HCT116 (cell line): ENCODE results near the gene SFRP4. TPM values are rescaled to one million over a fixed set of nuclear protein-coding genes. Genes with fewer than 3 reads are reported as not detected.

Experiments used
- ATAC-seq: fragments of 200-7000 bp; cut with Tn5 transposase; 2 replicates; pipeline ENCODE4 v1.9.1; 2020; ENCODE audit warnings: mild to moderate bottlenecking, moderate library complexity
- BruUV-seq: library from RNA; stranded (reverse); fragments of 400-500 nt; replicated peaks from 2 replicates; lab custom pipeline; 2021; lab: Mats Ljungman, UMichigan
- CTCF ChIA-PET: fragments of 300-600 bp; sonication (Branson Sonifier 250); formaldehyde crosslinking; loops from one replicate; lab custom pipeline; 2021; ENCODE audit warnings: antibody characterized with exemption; lab: Charles Lee
- POLR2A ChIA-PET: fragments of 300-600, 350-600 bp; sonication (Branson Sonifier 250); formaldehyde crosslinking; loops from one replicate; lab custom pipeline; 2021; ENCODE audit warnings: antibody characterized with exemption; lab: Charles Lee
- RAD21 ChIA-PET, 2 experiments: fragments of 300-600 bp; sonication (Branson Sonifier 250); formaldehyde crosslinking; loops; one replicate each; lab custom pipeline; 2023; ENCODE audit warnings: low total read pairs in 2 of 2; ENCODE audit not compliant: uncharacterized antibody in 2 of 2, unreplicated experiment in 2 of 2, low non-redundant PET in 1 of 2; lab: Charles Lee
- DNase-seq: peaks from one replicate; pipeline ENCODE4 v3.0.0-alpha.2; 2010; ENCODE audit warnings: low read depth, low spot score
- H2AFZ ChIP-seq: fragments of 200-600 bp; shearing (Covaris generic), sonication (generic); 2 replicates; pipeline ENCODE4 v1.6.1; 2017; ENCODE audit warnings: low read depth, mixed run types, mixed read lengths, antibody characterized with exemption, low read length; ENCODE audit not compliant: poor library complexity, severe bottlenecking
- H3K27ac ChIP-seq: 2 replicates; pipeline ENCODE4 v1.5.1; 2012; ENCODE audit warnings: low read depth, low read length
- H3K27me3 ChIP-seq: fragments of 200-600 bp; sonication (generic); 2 replicates; pipeline ENCODE4 v1.6.1; 2016; ENCODE audit warnings: mixed run types, low read length, mixed read lengths; ENCODE audit not compliant: insufficient read depth
- H3K36me3 ChIP-seq, 2 experiments: fragments of 200-500 bp in 1 of 2; fragments of 200-600 bp in 1 of 2; sonication (Bioruptor generic) in 1 of 2; sonication (generic) in 1 of 2; 2 replicates each; pipeline versions ENCODE4 v1.5.1 to v1.6.1; 2014 to 2016; ENCODE audit warnings: low read length in 2 of 2, inconsistent platforms in 1 of 2, mixed read lengths in 1 of 2, mixed run types in 1 of 2; ENCODE audit not compliant: insufficient read depth in 2 of 2, control insufficient read depth in 1 of 2
- H3K4me1 ChIP-seq, 2 experiments: fragments of 200-600 bp in 1 of 2; sonication (generic) in 1 of 2; 2 replicates each; pipeline versions ENCODE4 v1.5.1 to v1.6.1; 2012 to 2017; ENCODE audit warnings: low read length in 2 of 2, inconsistent platforms in 1 of 2, mild to moderate bottlenecking in 1 of 2, mixed read lengths in 1 of 2, mixed run types in 1 of 2, moderate library complexity in 1 of 2; ENCODE audit not compliant: insufficient read depth in 2 of 2, control insufficient read depth in 1 of 2
- H3K4me2 ChIP-seq: fragments of 200-600 bp; sonication (generic); 2 replicates; pipeline ENCODE4 v1.6.1; 2017; ENCODE audit warnings: mixed run types, low read length, mixed read lengths
- H3K4me3 ChIP-seq, 2 experiments: fragments of 200-600 bp in 1 of 2; sonication (generic) in 1 of 2; replicated peaks in 1 of 2; 2 replicates each; pipeline ENCODE4 v1.5.1; 2011 to 2016; ENCODE audit warnings: low read length in 2 of 2, control low read depth in 1 of 2, low read depth in 1 of 2, mild to moderate bottlenecking in 1 of 2, mixed read lengths in 1 of 2, mixed run types in 1 of 2
- H3K79me2 ChIP-seq: fragments of 200-600 bp; sonication (generic); 2 replicates; pipeline ENCODE4 v1.6.1; 2017; ENCODE audit warnings: mild to moderate bottlenecking, mixed run types, low read length, moderate library complexity, mixed read lengths; ENCODE audit not compliant: insufficient read depth
- H3K9ac ChIP-seq: fragments of 200-600 bp; sonication (generic); 2 replicates; pipeline ENCODE4 v1.6.1; 2016; ENCODE audit warnings: low read length, mixed read lengths
- H3K9me2 ChIP-seq: fragments of 200-600 bp; sonication (generic), shearing (Covaris generic); 2 replicates; pipeline ENCODE4 v1.6.1; 2017; ENCODE audit warnings: mixed run types, mild to moderate bottlenecking, moderate library complexity; ENCODE audit not compliant: insufficient read depth
- H3K9me3 ChIP-seq, 2 experiments: fragments of 200-500 bp in 1 of 2; fragments of 200-600 bp in 1 of 2; sonication (Bioruptor generic) in 1 of 2; sonication (generic) in 1 of 2; 2 replicates each; pipeline ENCODE4 v1.6.1; 2014 to 2017; ENCODE audit warnings: low read length in 2 of 2, mixed read lengths in 2 of 2, inconsistent platforms in 1 of 2, low read depth in 1 of 2, mild to moderate bottlenecking in 1 of 2, mixed run types in 1 of 2, moderate library complexity in 1 of 2; ENCODE audit not compliant: control insufficient read depth in 1 of 2, insufficient read depth in 1 of 2
- H4K20me1 ChIP-seq: fragments of 200-600 bp; sonication (generic), shearing (Covaris generic); 2 replicates; pipeline ENCODE4 v1.6.1; 2017; ENCODE audit warnings: mixed run types, mild to moderate bottlenecking, moderate library complexity; ENCODE audit not compliant: insufficient read depth
- CBX3 ChIP-seq: IDR thresholded peaks from 2 replicates; pipeline ENCODE4 v1.6.1; 2012; ENCODE audit warnings: low read depth
- CEBPB ChIP-seq: IDR thresholded peaks from 2 replicates; pipeline ENCODE4 v1.6.1; 2012; ENCODE audit warnings: low read depth
- CTCF ChIP-seq, 3 experiments: fragments of 200-600 bp in 1 of 3; sonication (generic) in 1 of 3; IDR thresholded peaks in 2 of 3; conservative IDR thresholded peaks in 1 of 3; 2 replicates each; pipeline ENCODE4 v1.5.1; 2012 to 2017; ENCODE audit warnings: low read depth in 2 of 3, low read length in 2 of 3, antibody characterized with exemption in 1 of 3, borderline replicate concordance in 1 of 3, control low read depth in 1 of 3, mild to moderate bottlenecking in 1 of 3, mixed read lengths in 1 of 3, mixed run types in 1 of 3, moderate library complexity in 1 of 3; ENCODE audit not compliant: insufficient read depth in 1 of 3
- EGR1 ChIP-seq: IDR thresholded peaks from 2 replicates; pipeline ENCODE4 v1.6.1; 2012; ENCODE audit warnings: low read depth
- ELF1 ChIP-seq: IDR thresholded peaks from 2 replicates; pipeline ENCODE4 v1.6.1; 2012; ENCODE audit warnings: low read depth, borderline replicate concordance
- EZH2 ChIP-seq: fragments of 200-600 bp; sonication (generic); IDR thresholded peaks from 2 replicates; pipeline ENCODE4 v1.6.1; 2017; ENCODE audit warnings: antibody characterized with exemption, mixed run types
- EZH2phosphoT487 ChIP-seq: fragments of 200-600 bp; IDR thresholded peaks from 2 replicates; pipeline ENCODE4 v1.6.1; 2018; ENCODE audit warnings: antibody characterized with exemption, borderline replicate concordance
- FOSL1 ChIP-seq: IDR thresholded peaks from 2 replicates; pipeline ENCODE4 v1.6.1; 2012; ENCODE audit warnings: low read depth
- JUND ChIP-seq: IDR thresholded peaks from 2 replicates; pipeline ENCODE4 v1.6.1; 2012
- MAX ChIP-seq: IDR thresholded peaks from 2 replicates; pipeline ENCODE4 v1.6.1; 2012
- POLR2A ChIP-seq: IDR thresholded peaks from 2 replicates; pipeline ENCODE4 v1.7.0; 2011; ENCODE audit warnings: borderline replicate concordance; ENCODE audit not compliant: insufficient read depth, insufficient read length; ENCODE audit errors: extremely low read depth
- POLR2AphosphoS5 ChIP-seq: IDR thresholded peaks from 2 replicates; pipeline ENCODE4 v1.6.1; 2011; ENCODE audit warnings: mild to moderate bottlenecking, low read depth, low read length, moderate library complexity
- RAD21 ChIP-seq: IDR thresholded peaks from 2 replicates; pipeline ENCODE4 v1.6.1; 2012; ENCODE audit warnings: low read depth, mild to moderate bottlenecking
- REST ChIP-seq: IDR thresholded peaks from 2 replicates; pipeline ENCODE4 v1.6.1; 2012; ENCODE audit warnings: low read depth
- SP1 ChIP-seq: IDR thresholded peaks from 2 replicates; pipeline ENCODE4 v1.6.1; 2012; ENCODE audit warnings: low read depth
- TCF7L2 ChIP-seq: IDR thresholded peaks from 2 replicates; pipeline ENCODE4 v1.7.0; 2011; ENCODE audit warnings: borderline replicate concordance, inconsistent platforms; ENCODE audit not compliant: insufficient read depth, insufficient read length; ENCODE audit errors: extremely low read depth
- YY1 ChIP-seq: IDR thresholded peaks from 2 replicates; pipeline ENCODE4 v1.6.1; 2011; ENCODE audit warnings: low read length, low read depth, moderate library complexity, mild to moderate bottlenecking; ENCODE audit not compliant: insufficient replicate concordance; ENCODE audit errors: extremely low read depth
- ZBTB33 ChIP-seq: IDR thresholded peaks from 2 replicates; pipeline ENCODE4 v1.6.1; 2011; ENCODE audit warnings: mild to moderate bottlenecking, low read length, moderate library complexity; ENCODE audit not compliant: insufficient replicate concordance; ENCODE audit errors: extremely low read depth
- ZFX ChIP-seq: fragments of 450-650 bp; IDR thresholded peaks from 2 replicates; pipeline ENCODE4 v1.6.1; 2017
- ZNF274 ChIP-seq: fragments of 200-500 bp; sonication (Bioruptor generic); IDR thresholded peaks from 2 replicates; pipeline ENCODE4 v1.6.1; 2014; ENCODE audit warnings: mild to moderate bottlenecking, low read depth, low read length, inconsistent platforms
- intact Hi-C: fragments of 100-400 bp; cut with micrococcal nuclease; formaldehyde crosslinking; loops from 2 replicates; pipeline ENCODE4 v1.10.0; 2022
- total RNA-seq: library from RNA; stranded (reverse); gene quantifications from one replicate; pipeline ENCODE4 v1.2.1, GENCODE V29; 2021; ENCODE audit not compliant: unreplicated experiment

The SFRP4 gene
- total RNA-seq, 1 experiment from 2014 or later: 0.25 TPM

DNA sequence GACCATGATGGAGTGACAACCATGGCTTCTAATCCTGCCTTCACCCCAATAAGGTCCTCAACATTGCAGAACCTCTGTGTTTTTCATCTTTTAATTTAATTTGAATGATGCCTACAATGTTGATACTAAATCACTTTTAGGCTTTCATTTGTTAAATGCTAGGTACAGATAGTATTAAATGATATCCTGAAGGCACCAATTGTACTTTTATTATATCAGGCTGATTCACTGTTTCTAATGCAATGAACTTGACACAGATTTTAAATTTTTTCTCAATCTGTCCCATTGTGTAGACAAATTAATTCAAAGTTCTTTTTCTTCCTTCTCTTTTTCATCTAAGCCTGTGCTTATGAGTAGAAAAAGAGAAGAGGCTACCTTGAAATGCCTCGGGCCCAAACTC is 9.0 kb upstream of the SFRP4 start:
- CTCF ChIA-PET: no interaction called here
- DNase-seq (no peak), ATAC-seq (no peak)
- Histone ChIP-seq H3K79me2 (peaks cover 16% of the 10 kb centered on the region), H3K4me2 (no peak overlapping the region), H3K27ac (no peak overlapping the region), H2AFZ (no peak overlapping the region), H4K20me1 (no peaks in the 10 kb centered on the region), H3K9ac (no peak overlapping the region), H3K9me2 (no peaks in the 10 kb centered on the region), H3K27me3 (no peaks in the 10 kb centered on the region), H3K36me3 (0 out of 4 replicates have a peak, but pooled peaks cover 0 to 4% of the 10 kb centered on the region in 2 experiments), H3K9me3 (peaks cover 0 to 5% of the 10 kb centered on the region in 2 experiments; a peak in 1 of 4 replicates), H3K4me3 (no peak overlapping the region), H3K4me1 (peaks cover 3 to 5% of the 10 kb centered on the region in 2 experiments; a peak in 2 of 4 replicates)
- RAD21 ChIA-PET: no interaction called here
- intact Hi-C loops: no loop called here
- POLR2A ChIA-PET: no interaction called here
- no TSS peak for BruUV-seq
- TF ChIP-seq CTCF (IDR thresholded peaks at IDR 0.05 in 2 of 3, conservative IDR thresholded peaks at IDR 0.05 in 1 of 3; ENCODE audit: borderline replicate concordance in 1 of 3, insufficient read depth in 1 of 3, low read depth in 2 of 3, low read length in 2 of 3) (no peak), YY1 (no peak), EZH2 (no peak), TCF7L2 (no peak), POLR2AphosphoS5 (no peak), RAD21 (no peak), POLR2A (no peak), REST (no peak), FOSL1 (no peak), JUND (no peak), ZFX (no peak), ZBTB33 (no peak), CBX3 (no peak), EGR1 (no peak), CEBPB (no peak), ELF1 (no peak), EZH2phosphoT487 (no peak), SP1 (no peak), ZNF274 (no peak), MAX (no peak)
